HT1080 (cell line): ENCODE measurements around the gene CNR2. TPM values are rescaled to one million over a fixed set of nuclear protein-coding genes. Genes with fewer than 3 reads are reported as not detected.
"Not testable (repeated sequence)": the region's sequence is repeated elsewhere in the genome, so short reads cannot be mapped to it uniquely, and the experiment has no call there.

Experiments used
- DNase-seq: peaks from one replicate; pipeline ENCODE4 v3.0.0-alpha.2; 2015; ENCODE audit warnings: low read depth
- polyA plus RNA-seq, 2 experiments: library from polyadenylated mRNA; depleted of rRNA; stranded (reverse); fragments of >200 nt; gene quantifications; 2 replicates each; pipeline ENCODE4 v1.2.3, GENCODE V29; 2015
- total RNA-seq: library from RNA; depleted of rRNA; stranded (reverse); fragments of >200 nt; shearing (Covaris generic); gene quantifications from 2 replicates; pipeline ENCODE4 v1.2.3, GENCODE V29; 2014; rRNA removed

Gene CNR2
- not detected in 2 replicates for total RNA-seq
- not detected in 2 replicates for polyA plus RNA-seq (2015; cell fraction: cytosol; rRNA removed)
- not detected in 2 replicates for polyA plus RNA-seq (2015; cell fraction: nucleus; rRNA removed)

GRCh38 chr1:23913212-23913880, at the start of gene CNR2:
Gene CNR2 (minus strand): TSS chr1:23913362. CDS start chr1:23875617, 37,745 bp downstream.
- no peak for DNase-seq

- DNase-seq: no peak
Observed at GRCh38 chr1:23960291-23961020, 47.3 kb upstream of the CNR2 start.

GRCh38 chr1:23959461-23960290, 46.5 kb upstream of the CNR2 start, which contains the start of gene PNRC2:
Gene PNRC2 (plus strand): TSS chr1:23959828. CDS start chr1:23961458, 1,630 bp downstream.
- DNase-seq: peak; percentile 97

- peak; percentile 96 for DNase-seq
Observed at GRCh38 chr1:23958810-23959460, 45.8 kb upstream of the CNR2 start.

- not testable (repeated sequence) for DNase-seq
Observed at GRCh38 chr1:23958040-23958809, 45.1 kb upstream of the CNR2 start.

- DNase-seq: no peak
Observed at GRCh38 chr1:23957096-23957495, 43.9 kb upstream of the CNR2 start.

- no peak for DNase-seq
Observed at GRCh38 chr1:23953020-23953419, 39.9 kb upstream of the CNR2 start.

GRCh38 chr1:23947366-23947765, 34.2 kb upstream of the CNR2 start:
- DNase-seq: no peak

- DNase-seq: no peak
Observed at GRCh38 chr1:23936481-23937176, 23.5 kb upstream of the CNR2 start.

- no peak for DNase-seq
Observed at GRCh38 chr1:23931491-23931880, 18.3 kb upstream of the CNR2 start.

GRCh38 chr1:23930861-23931490, 17.8 kb upstream of the CNR2 start:
- no peak for DNase-seq

- DNase-seq: no peak
Observed at GRCh38 chr1:23930270-23930669, 17.1 kb upstream of the CNR2 start.

- no peak for DNase-seq
Observed at GRCh38 chr1:23928789-23929188, 15.6 kb upstream of the CNR2 start.

- no peak for DNase-seq
Observed at GRCh38 chr1:23927097-23927496, 13.9 kb upstream of the CNR2 start.

- DNase-seq: no peak
Observed at GRCh38 chr1:23925279-23925678, 12.1 kb upstream of the CNR2 start.

GRCh38 chr1:23924601-23925000, 11.4 kb upstream of the CNR2 start:
- DNase-seq: no peak

GRCh38 chr1:23923592-23924499, 10.7 kb upstream of the CNR2 start:
- DNase-seq: no peak

- DNase-seq: no peak
Observed at GRCh38 chr1:23922321-23922943, 9.3 kb upstream of the CNR2 start.
